Measurements from ENCODE around the gene EDN3.

GRCh38 chr20:59320426-59320825 lies 20.0 kb downstream of the EDN3 start:
- no peak for TF ChIP-seq EZH2 (IDR thresholded peaks at IDR 0.05; ENCODE audit: low read length)
- no peak for TF ChIP-seq CTCF (optimal IDR thresholded peaks at IDR 0.05 in 1 of 3, IDR thresholded peaks at IDR 0.05 in 1 of 3, conservative IDR thresholded peaks at IDR 0.05 in 1 of 3; ENCODE audit: extremely low read depth in 1 of 3, insufficient read depth in 2 of 3, low read length in 3 of 3)

Measured in keratinocyte (primary cell).